VCaP (cell line): Measurements from ENCODE around the gene RNASE8.

Experiments
- H3K27ac ChIP-seq: fragments of 450-650 bp; 2 replicates; pipeline ENCODE4 v1.5.1; 2017
- CTCF ChIP-seq: fragments of 450-650 bp; conservative IDR thresholded peaks from 2 replicates; pipeline ENCODE4 v1.5.1; 2017; ENCODE audit warnings: mild to moderate bottlenecking, moderate library complexity

The RNASE8 gene

GRCh38 chr14:21072031-21072473 is 14.4 kb downstream of the RNASE8 start:
- TF ChIP-seq CTCF: no peak
- no peak overlapping the region for H3K27ac ChIP-seq

DNA sequence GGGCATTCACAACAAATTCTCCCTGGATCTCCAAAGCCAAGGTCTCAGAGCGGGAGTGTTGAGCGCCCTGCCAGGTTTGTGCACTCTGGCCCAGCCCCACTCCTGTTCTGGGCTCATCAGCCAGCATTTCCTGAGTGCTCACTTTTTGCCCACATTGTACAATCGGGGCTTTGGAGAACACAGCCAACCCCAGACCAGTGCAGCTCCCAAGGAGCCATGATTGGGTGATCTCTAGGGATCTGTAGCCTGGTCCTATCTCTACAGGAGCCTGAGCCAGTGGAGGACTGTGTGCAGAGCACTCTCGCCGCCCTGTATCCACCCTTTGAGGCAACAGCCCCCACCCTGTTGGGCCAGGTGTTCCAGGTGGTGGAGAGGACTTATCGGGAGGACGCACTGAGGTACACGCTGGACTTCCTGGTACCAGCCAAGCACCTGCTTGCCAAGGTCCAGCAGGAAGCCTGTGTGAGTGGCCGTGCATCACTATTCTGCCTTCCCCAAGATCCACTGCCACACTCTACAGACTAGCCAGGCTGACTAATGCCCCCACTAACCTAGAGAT is 15.2 kb downstream of the RNASE8 start:
- no peak for TF ChIP-seq CTCF
- H3K27ac ChIP-seq: no peak overlapping the region

DNA sequence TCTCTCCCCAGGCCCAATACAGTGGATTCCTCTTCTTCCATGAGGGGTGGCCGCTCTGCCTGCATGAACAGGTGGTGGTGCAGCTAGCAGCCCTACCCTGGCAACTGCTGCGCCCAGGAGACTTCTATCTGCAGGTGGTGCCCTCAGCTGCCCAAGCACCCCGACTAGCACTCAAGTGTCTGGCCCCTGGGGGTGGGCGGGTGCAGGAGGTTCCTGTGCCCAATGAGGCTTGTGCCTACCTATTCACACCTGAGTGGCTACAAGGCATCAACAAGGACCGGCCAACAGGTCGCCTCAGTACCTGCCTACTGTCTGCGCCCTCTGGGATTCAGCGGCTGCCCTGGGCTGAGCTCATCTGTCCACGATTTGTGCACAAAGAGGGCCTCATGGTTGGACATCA is 16.3 kb downstream of the RNASE8 start:
- no peak for TF ChIP-seq CTCF
- H3K27ac ChIP-seq: no peak overlapping the region

DNA sequence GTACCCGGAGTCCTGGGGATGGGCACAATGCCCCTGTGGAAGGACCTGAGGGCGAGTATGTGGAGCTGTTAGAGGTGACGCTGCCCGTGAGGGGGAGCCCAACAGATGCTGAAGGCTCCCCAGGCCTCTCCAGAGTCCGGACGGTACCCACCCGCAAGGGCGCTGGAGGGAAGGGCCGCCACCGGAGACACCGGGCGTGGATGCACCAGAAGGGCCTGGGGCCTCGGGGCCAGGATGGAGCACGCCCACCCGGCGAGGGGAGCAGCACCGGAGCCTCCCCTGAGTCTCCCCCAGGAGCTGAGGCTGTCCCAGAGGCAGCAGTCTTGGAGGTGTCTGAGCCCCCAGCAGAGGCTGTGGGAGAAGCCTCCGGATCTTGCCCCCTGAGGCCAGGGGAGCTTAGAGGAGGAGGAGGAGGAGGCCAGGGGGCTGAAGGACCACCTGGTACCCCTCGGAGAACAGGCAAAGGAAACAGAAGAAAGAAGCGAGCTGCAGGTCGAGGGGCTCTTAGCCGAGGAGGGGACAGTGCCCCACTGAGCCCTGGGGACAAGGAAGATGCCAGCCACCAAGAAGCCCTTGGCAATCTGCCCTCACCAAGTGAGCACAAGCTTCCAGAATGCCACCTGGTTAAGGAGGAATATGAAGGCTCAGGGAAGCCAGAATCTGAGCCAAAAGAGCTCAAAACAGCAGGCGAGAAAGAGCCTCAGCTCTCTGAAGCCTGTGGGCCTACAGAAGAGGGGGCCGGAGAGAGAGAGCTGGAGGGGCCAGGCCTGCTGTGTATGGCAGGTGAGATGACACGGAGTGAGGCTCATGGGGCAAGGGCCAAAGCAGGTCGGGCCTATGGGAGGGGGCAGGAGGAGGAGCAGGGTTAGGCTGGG is 17.0 kb downstream of the RNASE8 start:
- TF ChIP-seq CTCF: no peak
- no peak overlapping the region for H3K27ac ChIP-seq

- TF ChIP-seq CTCF: no peak
- H3K27ac ChIP-seq: no peak overlapping the region
Measured at GRCh38 chr14:21075719-21076437, 18.3 kb downstream of the RNASE8 start.

DNA sequence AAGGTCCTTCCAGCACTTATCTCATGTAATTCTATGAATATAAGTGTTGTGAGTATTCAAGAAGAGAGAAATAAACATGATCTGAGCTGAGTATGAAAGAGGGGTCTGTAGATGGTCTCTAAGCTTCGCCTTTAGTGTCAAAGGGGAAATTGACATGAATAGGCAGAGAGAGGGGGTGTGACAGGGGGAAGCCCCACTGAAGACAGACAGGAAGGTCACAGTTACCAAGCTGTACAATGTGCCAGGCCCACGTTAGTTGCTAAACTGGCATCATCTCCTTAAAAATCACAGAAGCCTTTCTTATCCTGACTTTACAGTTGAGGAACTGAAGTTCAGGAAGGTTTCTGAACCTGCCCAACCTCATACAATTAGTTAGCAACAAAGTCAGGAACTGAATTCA is 20.1 kb downstream of the RNASE8 start:
- H3K27ac ChIP-seq: no peak overlapping the region
- no peak for TF ChIP-seq CTCF

- TF ChIP-seq CTCF: no peak
Measured at GRCh38 chr14:21078287-21078686, 20.7 kb downstream of the RNASE8 start.

More at GRCh38 chr14:21078287-21078686, 20.7 kb downstream of the RNASE8 start:
- H3K27ac ChIP-seq: no peak overlapping the region
